ENCODE results near the gene AOAH. TPM values are rescaled to one million over a fixed set of nuclear protein-coding genes. Genes with fewer than 3 reads are reported as not detected.

The AOAH gene
- total and polyA plus RNA-seq, 9 of the 15 experiments (the other 6 are each of a cell fraction or from before 2014, with no cell fraction given) = not detected

- Histone ChIP-seq H3K4me3 (no peak overlapping the region), H4K20me1 (replicated peaks; ENCODE audit: control insufficient read depth, insufficient read depth, low read length) (no peaks in the 10 kb centered on the region), H3K27me3 (ENCODE audit: control insufficient read depth in 2 of 2, insufficient read depth in 2 of 2, low read length in 2 of 2) (peaks cover 4 to 26% of the 10 kb centered on the region in 2 experiments; a peak in 4 of 5 replicates), H3K4me1 (replicated peaks in 1 of 2; ENCODE audit: control insufficient read depth in 2 of 2, insufficient read depth in 2 of 2, low read length in 2 of 2) (no peaks in the 10 kb centered on the region), H3K9me1 (ENCODE audit: control insufficient read depth, insufficient read depth, low read length) (no peaks in the 10 kb centered on the region), H3K4me2 (ENCODE audit: insufficient read depth, low read length) (no peak overlapping the region), H2AFZ (ENCODE audit: low read depth, low read length) (no peak overlapping the region), H3K79me2 (ENCODE audit: control insufficient read depth, insufficient read depth, low read length) (no peaks in the 10 kb centered on the region), H3K36me3 (ENCODE audit: control insufficient read depth, insufficient read depth, low read length) (no peaks in the 10 kb centered on the region), H3K27ac (ENCODE audit: extremely low read depth, low read depth, low read length) (no peak overlapping the region), H3K9ac (ENCODE audit: insufficient read depth in 1 of 2, low read depth in 2 of 2, low read length in 2 of 2) (no peak overlapping the region), H3K9me3 (replicated peaks; ENCODE audit: control insufficient read depth, insufficient read depth, low read depth, low read length) (no peaks in the 10 kb centered on the region)
- no TSS peak for BruUV-seq (replicated peaks)
- intact Hi-C loops (cut with micrococcal nuclease) (no loop called here), in situ Hi-C loops (cut with MboI) (no loop called here)
- DNase-seq (ENCODE audit: extremely low read depth in 1 of 4, low spot score in 3 of 4) (no peak), FAIRE-seq (no peak), ATAC-seq (no peak)
- ChIA-PET CTCF (ENCODE audit: low intra/inter-chr PET ratio) (no interaction called here), POLR2A (no interaction called here)
- TF ChIP-seq SPI1 (IDR thresholded peaks at IDR 0.05; ENCODE audit: borderline replicate concordance, low read depth, low read length) (0 out of 2 replicates have a peak, but pooled peaks have one; percentile 27), PRDM10 (IDR thresholded peaks at IDR 0.05; ENCODE audit: partially characterized antibody) (no peak)
- WGBS (ENCODE audit: insufficient coverage, low coverage, missing lambda C conversion rate) = 0% methylated on average over 4 of the region's 4 CpGs
These were observed 111.2 kb downstream of the AOAH start for GRCh38 chr7:36613031-36613614.
